Keratinocyte (primary cell): Measurements from ENCODE around the gene RHOB. TPM values are rescaled to one million over a fixed set of nuclear protein-coding genes. Genes with fewer than 3 reads are reported as not detected.

ENCODE experiments used
- DNase-seq: peaks from one replicate; pipeline ENCODE4 v3.0.0-alpha.2; 2011; ENCODE audit warnings: low read depth, missing footprints, low spot score
- FAIRE-seq: peaks from 2 replicates; lab custom pipeline; 2011; peaks lifted over from hg19 to GRCh38; lab: Jason Lieb, UNC
- H2AFZ ChIP-seq: 2 replicates; pipeline ENCODE4 v1.6.0; 2012; ENCODE audit warnings: low read length, control low read depth, inconsistent platforms; ENCODE audit not compliant: control insufficient read depth
- H3K27ac ChIP-seq: 2 replicates; pipeline ENCODE4 v1.5.1; 2011; ENCODE audit warnings: low read length; ENCODE audit not compliant: control insufficient read depth, insufficient read depth
- H3K27me3 ChIP-seq: 3 replicates; pipeline ENCODE4 v1.6.0; 2011; ENCODE audit warnings: low read length; ENCODE audit not compliant: control insufficient read depth, insufficient read depth; ENCODE audit errors: extremely low read depth
- H3K36me3 ChIP-seq, 2 experiments: 2 replicates in 1 of 2; 3 replicates in 1 of 2; pipeline ENCODE4 v1.5.1; 2011; ENCODE audit warnings: low read length in 2 of 2, mild to moderate bottlenecking in 1 of 2; ENCODE audit not compliant: control insufficient read depth in 2 of 2, insufficient read depth in 2 of 2; ENCODE audit errors: extremely low read depth in 1 of 2
- H3K4me1 ChIP-seq: 3 replicates; pipeline ENCODE4 v1.5.1; 2011; ENCODE audit warnings: low read length; ENCODE audit not compliant: control insufficient read depth, insufficient read depth; ENCODE audit errors: extremely low read depth
- H3K4me2 ChIP-seq: 3 replicates; pipeline ENCODE4 v1.6.0; 2011; ENCODE audit warnings: low read depth, low read length; ENCODE audit not compliant: control insufficient read depth, insufficient read depth; ENCODE audit errors: extremely low read depth
- H3K4me3 ChIP-seq, 3 experiments: fragments of 200-600 bp in 1 of 3; sonication (generic) in 1 of 3; 2 replicates in 2 of 3; 3 replicates in 1 of 3; pipeline ENCODE4 v1.5.1; 2011 to 2016; ENCODE audit warnings: low read length in 3 of 3, mild to moderate bottlenecking in 3 of 3, control low read depth in 2 of 3, inconsistent platforms in 1 of 3, low read depth in 1 of 3, mixed read lengths in 1 of 3, mixed run types in 1 of 3, moderate library complexity in 1 of 3; ENCODE audit not compliant: control insufficient read depth in 2 of 3, insufficient read depth in 2 of 3; ENCODE audit errors: extremely low read depth in 1 of 3
- H3K79me2 ChIP-seq: 2 replicates; pipeline ENCODE4 v1.6.0; 2012; ENCODE audit warnings: low read length; ENCODE audit not compliant: control insufficient read depth, insufficient read depth
- H3K9ac ChIP-seq: 3 replicates; pipeline ENCODE4 v1.6.0; 2011; ENCODE audit warnings: low read length; ENCODE audit not compliant: control insufficient read depth, insufficient read depth; ENCODE audit errors: extremely low read depth
- H3K9me1 ChIP-seq: 3 replicates; pipeline ENCODE4 v1.6.0; 2011; ENCODE audit warnings: low read length; ENCODE audit not compliant: control insufficient read depth, insufficient read depth; ENCODE audit errors: extremely low read depth
- H3K9me3 ChIP-seq: 2 replicates; pipeline ENCODE4 v1.5.1; 2012; ENCODE audit warnings: low read depth, low read length; ENCODE audit not compliant: control insufficient read depth
- H4K20me1 ChIP-seq: 3 replicates; pipeline ENCODE4 v1.6.0; 2011; ENCODE audit warnings: low read length; ENCODE audit not compliant: control insufficient read depth, insufficient read depth; ENCODE audit errors: extremely low read depth
- EZH2 ChIP-seq: IDR thresholded peaks from one replicate; pipeline ENCODE4 v1.6.1; 2012; ENCODE audit warnings: inconsistent platforms, mild to moderate bottlenecking, low read length, moderate library complexity
- dilution Hi-C: fragments of 300-500 bp; cut with MboI; formaldehyde crosslinking; loops from one replicate; pipeline ENCODE4 v1.7.0; 2020; ENCODE audit warnings: low sequenced_read_pairs; ENCODE audit not compliant: extremely low pct_ligation_motif_present
- polyA plus RNA-seq, 5 experiments: library from polyadenylated mRNA; depleted of rRNA in 3 of 5; stranded (reverse) in 3 of 5; stranded (forward) in 1 of 5; unstranded in 1 of 5; fragments of >200 nt; gene quantifications; 1 replicate in 1 of 5; 2 replicates in 3 of 5; 3 replicates in 1 of 5; pipeline versions ENCODE4 v1.2.1 to v1.2.3, GENCODE V29; 2011 to 2012; ENCODE audit warnings: missing spikeins in 2 of 5, low read depth in 1 of 5, low replicate concordance in 1 of 5
- TF ChIP-seq, protein P1 (sequence below), 3 experiments: IDR thresholded peaks in 1 of 3; conservative IDR thresholded peaks in 1 of 3; optimal IDR thresholded peaks in 1 of 3; 2 replicates in 2 of 3; 3 replicates in 1 of 3; pipeline versions ENCODE3 to v1.5.1; 2011; ENCODE audit warnings: low read length in 3 of 3, mild to moderate bottlenecking in 3 of 3, moderate library complexity in 2 of 3, control low read depth in 1 of 3, inconsistent platforms in 1 of 3; ENCODE audit not compliant: insufficient read depth in 2 of 3; ENCODE audit errors: extremely low read depth in 1 of 3

Gene RHOB
- polyA plus RNA-seq, 1 donor (not counting 4 experiments of a cell fraction or from before 2014, with no cell fraction given) = 23.6 TPM

- H3K4me2 ChIP-seq = no peak overlapping the region
- no peak overlapping the region for H3K4me3 ChIP-seq
- peaks cover 7% of the 10 kb centered on the region for H3K4me1 ChIP-seq
- FAIRE-seq (peak; percentile 82), DNase-seq (no peak)
- no peaks in the 10 kb centered on the region for H3K9me1 ChIP-seq
- no peak overlapping the region for H3K27ac ChIP-seq
- H3K36me3 ChIP-seq = no peaks in the 10 kb centered on the region
- H4K20me1 ChIP-seq = no peaks in the 10 kb centered on the region
- H3K27me3 ChIP-seq = no peaks in the 10 kb centered on the region
- peaks cover 3% of the 10 kb centered on the region for H3K9me3 ChIP-seq
- dilution Hi-C loops = no loop called here
- H3K9ac ChIP-seq = no peak overlapping the region
- no peaks in the 10 kb centered on the region for H3K79me2 ChIP-seq
- TF ChIP-seq EZH2 = no peak
- TF ChIP-seq, protein P1, sequence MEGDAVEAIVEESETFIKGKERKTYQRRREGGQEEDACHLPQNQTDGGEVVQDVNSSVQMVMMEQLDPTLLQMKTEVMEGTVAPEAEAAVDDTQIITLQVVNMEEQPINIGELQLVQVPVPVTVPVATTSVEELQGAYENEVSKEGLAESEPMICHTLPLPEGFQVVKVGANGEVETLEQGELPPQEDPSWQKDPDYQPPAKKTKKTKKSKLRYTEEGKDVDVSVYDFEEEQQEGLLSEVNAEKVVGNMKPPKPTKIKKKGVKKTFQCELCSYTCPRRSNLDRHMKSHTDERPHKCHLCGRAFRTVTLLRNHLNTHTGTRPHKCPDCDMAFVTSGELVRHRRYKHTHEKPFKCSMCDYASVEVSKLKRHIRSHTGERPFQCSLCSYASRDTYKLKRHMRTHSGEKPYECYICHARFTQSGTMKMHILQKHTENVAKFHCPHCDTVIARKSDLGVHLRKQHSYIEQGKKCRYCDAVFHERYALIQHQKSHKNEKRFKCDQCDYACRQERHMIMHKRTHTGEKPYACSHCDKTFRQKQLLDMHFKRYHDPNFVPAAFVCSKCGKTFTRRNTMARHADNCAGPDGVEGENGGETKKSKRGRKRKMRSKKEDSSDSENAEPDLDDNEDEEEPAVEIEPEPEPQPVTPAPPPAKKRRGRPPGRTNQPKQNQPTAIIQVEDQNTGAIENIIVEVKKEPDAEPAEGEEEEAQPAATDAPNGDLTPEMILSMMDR (optimal IDR thresholded peaks at IDR 0.05 in 1 of 3, IDR thresholded peaks at IDR 0.05 in 1 of 3, conservative IDR thresholded peaks at IDR 0.05 in 1 of 3; ENCODE audit: extremely low read depth in 1 of 3, insufficient read depth in 2 of 3, low read length in 3 of 3) = peak; percentile 86 to 98 (median 97)
- no peak overlapping the region for H2AFZ ChIP-seq
Measured at GRCh38 chr2:20411361-20411894, 35.4 kb upstream of the RHOB start.

GRCh38 chr2:20414806-20415205, 32.1 kb upstream of the RHOB start:
- Histone ChIP-seq H3K79me2 (no peaks in the 10 kb centered on the region), H3K27ac (no peak overlapping the region), H3K9me3 (peaks cover 3% of the 10 kb centered on the region), H2AFZ (no peak overlapping the region), H3K9ac (no peak overlapping the region), H4K20me1 (no peaks in the 10 kb centered on the region), H3K9me1 (no peaks in the 10 kb centered on the region), H3K36me3 (no peaks in the 10 kb centered on the region), H3K27me3 (no peaks in the 10 kb centered on the region), H3K4me1 (peaks cover 7% of the 10 kb centered on the region), H3K4me2 (no peak overlapping the region), H3K4me3 (no peak overlapping the region)
- TF ChIP-seq EZH2 = no peak
- TF ChIP-seq, protein P1 (optimal IDR thresholded peaks at IDR 0.05 in 1 of 3, IDR thresholded peaks at IDR 0.05 in 1 of 3, conservative IDR thresholded peaks at IDR 0.05 in 1 of 3; ENCODE audit: extremely low read depth in 1 of 3, insufficient read depth in 2 of 3, low read length in 3 of 3) = no peak
- dilution Hi-C loops = no loop called here
- no peak for DNase-seq
- no peak for FAIRE-seq
